ENCODE measurements around the gene BABAM2.

GRCh38 chr2:28325567-28326468 is 435.3 kb downstream of the BABAM2 start:
- TF ChIP-seq, protein P1, sequence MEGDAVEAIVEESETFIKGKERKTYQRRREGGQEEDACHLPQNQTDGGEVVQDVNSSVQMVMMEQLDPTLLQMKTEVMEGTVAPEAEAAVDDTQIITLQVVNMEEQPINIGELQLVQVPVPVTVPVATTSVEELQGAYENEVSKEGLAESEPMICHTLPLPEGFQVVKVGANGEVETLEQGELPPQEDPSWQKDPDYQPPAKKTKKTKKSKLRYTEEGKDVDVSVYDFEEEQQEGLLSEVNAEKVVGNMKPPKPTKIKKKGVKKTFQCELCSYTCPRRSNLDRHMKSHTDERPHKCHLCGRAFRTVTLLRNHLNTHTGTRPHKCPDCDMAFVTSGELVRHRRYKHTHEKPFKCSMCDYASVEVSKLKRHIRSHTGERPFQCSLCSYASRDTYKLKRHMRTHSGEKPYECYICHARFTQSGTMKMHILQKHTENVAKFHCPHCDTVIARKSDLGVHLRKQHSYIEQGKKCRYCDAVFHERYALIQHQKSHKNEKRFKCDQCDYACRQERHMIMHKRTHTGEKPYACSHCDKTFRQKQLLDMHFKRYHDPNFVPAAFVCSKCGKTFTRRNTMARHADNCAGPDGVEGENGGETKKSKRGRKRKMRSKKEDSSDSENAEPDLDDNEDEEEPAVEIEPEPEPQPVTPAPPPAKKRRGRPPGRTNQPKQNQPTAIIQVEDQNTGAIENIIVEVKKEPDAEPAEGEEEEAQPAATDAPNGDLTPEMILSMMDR (IDR thresholded peaks at IDR 0.05; ENCODE audit: low read length), result no peak
- TF ChIP-seq EZH2phosphoT487 (IDR thresholded peaks at IDR 0.05; ENCODE audit: low read length), result no peak
